OCI-M2 (cell line): ENCODE results near the gene AP4B1.
"Not testable (repeated sequence)": the region's sequence is repeated elsewhere in the genome, so short reads cannot be mapped to it uniquely, and the experiment has no call there.

Experiments used
- DNase-seq: peaks from one replicate; lab custom pipeline; 2025; ENCODE audit not compliant: unreplicated experiment; lab: John Stamatoyannopoulos, UW

AP4B1 gene

GRCh38 chr1:113859478-113860175, 45.0 kb downstream of the AP4B1 start:
- no peak for DNase-seq

- DNase-seq: no peak
Observed at GRCh38 chr1:113858982-113859381, 45.6 kb downstream of the AP4B1 start.

- DNase-seq: no peak
Observed at GRCh38 chr1:113858418-113858817, 46.2 kb downstream of the AP4B1 start.

GRCh38 chr1:113857776-113858175, 46.8 kb downstream of the AP4B1 start:
- no peak for DNase-seq

- DNase-seq: no peak
Observed at GRCh38 chr1:113856401-113856790, 48.2 kb downstream of the AP4B1 start.

- no peak for DNase-seq
Observed at GRCh38 chr1:113855630-113856400, 48.8 kb downstream of the AP4B1 start.

- DNase-seq: no peak
Observed at GRCh38 chr1:113854234-113854633, 50.4 kb downstream of the AP4B1 start.

GRCh38 chr1:113852694-113853093, 51.9 kb downstream of the AP4B1 start:
- not testable (repeated sequence) for DNase-seq

- no peak for DNase-seq
Observed at GRCh38 chr1:113850127-113850796, 54.3 kb downstream of the AP4B1 start.

- DNase-seq: no peak
Observed at GRCh38 chr1:113849072-113849471, 55.5 kb downstream of the AP4B1 start.

- no peak for DNase-seq
Observed at GRCh38 chr1:113846391-113847035, 58.1 kb downstream of the AP4B1 start.
